Transverse colon (tissue), 4 donors: ENCODE data around the gene MLH3. TPM values are rescaled to one million over a fixed set of nuclear protein-coding genes. Genes with fewer than 3 reads are reported as not detected.

ENCODE experiments used
- DNase-seq: peaks from one replicate; pipeline ENCODE4 v3.0.0-alpha.2; 2019
- H3K27ac ChIP-seq, 4 donors: fragments of 200-600 bp; sonication (generic); 2 replicates each; pipeline ENCODE4 v1.5.1; 2016 to 2018; ENCODE audit warnings: inconsistent platforms in 4 of 4
- H3K27me3 ChIP-seq: fragments of 200-600 bp; sonication (generic); 2 replicates; pipeline ENCODE4 v1.5.1; 2017; ENCODE audit warnings: inconsistent platforms
- H3K36me3 ChIP-seq, 4 donors: fragments of 200-600 bp; sonication (generic); 2 replicates each; pipeline ENCODE4 v1.5.1; 2017 to 2019; ENCODE audit warnings: inconsistent platforms in 4 of 4
- H3K4me1 ChIP-seq, 4 donors: fragments of 200-600 bp; sonication (generic); 2 replicates each; pipeline ENCODE4 v1.5.1; 2017 to 2020; ENCODE audit warnings: inconsistent platforms in 4 of 4
- H3K4me3 ChIP-seq, 4 donors: fragments of 200-600 bp; sonication (generic); 1 replicate in 1 of 4; 2 replicates in 3 of 4; pipeline versions ENCODE4 v1.5.1 to v1.6.1; 2017 to 2019; ENCODE audit warnings: inconsistent platforms in 4 of 4
- H3K9me3 ChIP-seq, 2 donors: fragments of 200-600 bp; sonication (generic); 2 replicates each; pipeline ENCODE4 v1.5.1; 2017 to 2019; ENCODE audit warnings: inconsistent platforms in 2 of 2
- EP300 ChIP-seq: sonication (generic); formaldehyde crosslinking; IDR thresholded peaks from one replicate; pipeline ENCODE4 v1.6.1; 2017; ENCODE audit warnings: antibody characterized with exemption, low read depth
- POLR2A ChIP-seq: fragments of 450-650 bp; IDR thresholded peaks from one replicate; pipeline ENCODE4 v1.6.1; 2016; ENCODE audit warnings: antibody characterized with exemption, mild to moderate bottlenecking, moderate library complexity
- POLR2AphosphoS5 ChIP-seq, 3 donors: sonication (generic); formaldehyde crosslinking; IDR thresholded peaks; one replicate each; pipeline ENCODE4 v1.6.1; 2016; ENCODE audit warnings: antibody characterized with exemption in 3 of 3
- WGBS, 2 donors: methylation state at CpG; one replicate each; pipeline ENCODE4 v1.1.5; 2018; ENCODE audit warnings: low coverage in 1 of 2; 5-methylcytosine and 5-hydroxymethylcytosine counted together
- in situ Hi-C, 4 donors: fragments of 200-750 bp; cut with MboI; loops; one replicate each; pipeline versions ENCODE4 v1.15.0 to v1.15.1; 2017; ENCODE audit warnings: low sequenced_read_pairs in 3 of 4, low pct_ligation_motif_present in 1 of 4, low pct_unique_long_range_greater_than_20kb in 1 of 4
- intact Hi-C: fragments of 100-400 bp; cut with DNase I; formaldehyde crosslinking; loops from one replicate; pipeline ENCODE4 v1.15.1; 2023; ENCODE audit warnings: low total_unique reads
- total RNA-seq, 4 donors: library from RNA; depleted of rRNA; stranded (reverse); fragments of >200 nt; gene quantifications; one replicate each; pipeline ENCODE4 v1.1.0, GENCODE V29; 2016
- TF ChIP-seq, protein P1 (sequence below), 5 experiments: fragments of 200-600 bp in 3 of 5; fragments of 450-650 bp in 2 of 5; sonication (generic) in 3 of 5; IDR thresholded peaks; 1 replicate in 2 of 5; 2 replicates in 3 of 5; pipeline ENCODE4 v1.5.1; 2016 to 2017; ENCODE audit warnings: antibody characterized with exemption in 5 of 5, inconsistent platforms in 3 of 5, mild to moderate bottlenecking in 2 of 5, moderate library complexity in 1 of 5

MLH3 gene
- total RNA-seq, 4 donors from 2014 or later = 24.5 to 58.3 (median 42.5) TPM

DNA sequence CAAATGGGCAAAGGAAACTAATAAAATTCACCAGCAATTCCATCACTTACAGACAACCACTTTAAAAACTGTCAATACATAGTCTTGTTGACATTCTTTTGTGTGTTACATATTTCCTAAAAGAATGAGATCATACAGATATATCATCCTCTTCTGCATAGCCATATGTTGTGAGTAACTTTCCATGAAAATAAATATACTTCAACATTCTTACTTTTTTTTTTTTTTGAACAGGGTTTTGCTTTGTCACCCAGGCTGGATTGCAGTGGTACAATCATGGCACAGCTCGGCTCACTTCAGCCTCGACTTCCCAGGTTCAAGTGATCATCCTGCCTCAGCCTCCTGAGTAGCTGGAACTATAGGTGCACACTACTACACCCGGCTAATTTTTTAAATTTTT is 39.1 kb upstream of the MLH3 start:
- intact Hi-C loops = no loop called here
- Histone ChIP-seq H3K9me3 (no peaks in the 10 kb centered on the region), H3K4me3 (no peak overlapping the region), H3K4me1 (no peaks in the 10 kb centered on the region), H3K36me3 (peaks cover 0 to 60% (median 21%) of the 10 kb centered on the region in 4 donors), H3K27me3 (no peaks in the 10 kb centered on the region), H3K27ac (no peak overlapping the region)
- WGBS, 2 donors = 78% methylated on average over 3 of the region's 3 CpGs; no CpG with 5 or more reads in 1 of the 2 donors
- no peak for DNase-seq
- in situ Hi-C loops = loop anchor here in 2 of 4 donors (10.0 to 25.0 kb wide), 2 partner anchors 153 to 156 kb away; no protein-coding TSS in a partner anchor
- TF ChIP-seq POLR2AphosphoS5 (IDR thresholded peaks at IDR 0.05) = no peak
- TF ChIP-seq POLR2A = no peak
- TF ChIP-seq EP300 = no peak
- TF ChIP-seq, protein P1, sequence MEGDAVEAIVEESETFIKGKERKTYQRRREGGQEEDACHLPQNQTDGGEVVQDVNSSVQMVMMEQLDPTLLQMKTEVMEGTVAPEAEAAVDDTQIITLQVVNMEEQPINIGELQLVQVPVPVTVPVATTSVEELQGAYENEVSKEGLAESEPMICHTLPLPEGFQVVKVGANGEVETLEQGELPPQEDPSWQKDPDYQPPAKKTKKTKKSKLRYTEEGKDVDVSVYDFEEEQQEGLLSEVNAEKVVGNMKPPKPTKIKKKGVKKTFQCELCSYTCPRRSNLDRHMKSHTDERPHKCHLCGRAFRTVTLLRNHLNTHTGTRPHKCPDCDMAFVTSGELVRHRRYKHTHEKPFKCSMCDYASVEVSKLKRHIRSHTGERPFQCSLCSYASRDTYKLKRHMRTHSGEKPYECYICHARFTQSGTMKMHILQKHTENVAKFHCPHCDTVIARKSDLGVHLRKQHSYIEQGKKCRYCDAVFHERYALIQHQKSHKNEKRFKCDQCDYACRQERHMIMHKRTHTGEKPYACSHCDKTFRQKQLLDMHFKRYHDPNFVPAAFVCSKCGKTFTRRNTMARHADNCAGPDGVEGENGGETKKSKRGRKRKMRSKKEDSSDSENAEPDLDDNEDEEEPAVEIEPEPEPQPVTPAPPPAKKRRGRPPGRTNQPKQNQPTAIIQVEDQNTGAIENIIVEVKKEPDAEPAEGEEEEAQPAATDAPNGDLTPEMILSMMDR (IDR thresholded peaks at IDR 0.05) = no peak

DNA sequence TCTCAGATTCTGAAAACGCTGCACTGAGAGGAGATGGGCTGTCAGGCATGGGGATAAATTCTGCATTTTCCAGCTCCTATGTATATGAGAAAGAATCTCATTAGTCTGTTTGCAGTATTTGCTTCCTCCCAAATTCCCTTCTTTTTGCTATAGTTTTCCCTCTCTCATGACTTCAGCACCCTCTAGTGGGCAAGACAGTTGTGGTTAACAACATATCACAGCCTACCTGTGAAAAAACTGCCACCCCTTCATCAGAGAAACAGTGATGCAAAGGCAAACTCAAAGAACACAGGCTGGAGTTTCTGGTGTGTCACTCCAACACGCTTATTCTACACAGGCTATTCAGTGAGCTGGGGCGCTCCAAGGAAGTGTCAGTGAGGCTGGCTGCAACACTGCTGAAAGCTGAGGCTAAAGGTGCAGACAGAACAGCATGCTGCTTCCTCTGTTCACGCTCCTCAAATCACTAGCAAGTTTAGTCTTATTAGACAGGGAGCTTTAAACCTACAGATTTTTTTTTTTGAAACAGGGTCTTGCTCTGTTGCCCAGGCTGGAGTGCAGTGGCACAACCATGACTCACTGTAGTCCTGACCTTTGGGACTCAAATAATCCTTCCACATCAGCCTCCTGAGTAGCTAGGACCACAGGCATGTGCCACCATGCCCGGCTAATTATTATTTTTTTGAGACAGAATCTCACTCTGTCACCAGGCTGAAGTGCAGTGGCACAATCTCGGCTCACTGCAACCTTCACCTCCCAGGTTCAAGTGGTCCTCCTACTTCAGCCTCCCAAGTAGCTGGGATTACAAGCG is 37.5 kb upstream of the MLH3 start:
- TF ChIP-seq POLR2AphosphoS5 (IDR thresholded peaks at IDR 0.05) (no peak), EP300 (no peak)
- TF ChIP-seq, protein P1 (IDR thresholded peaks at IDR 0.05) = peak; percentile 73 to 77 (median 74)
- intact Hi-C loops = loop anchor here (5.0 kb wide), 1 partner anchor 141 kb away; no protein-coding TSS in a partner anchor
- Histone ChIP-seq H3K27ac (no peak overlapping the region), H3K9me3 (no peaks in the 10 kb centered on the region), H3K36me3 (peaks cover 0 to 49% (median 13%) of the 10 kb centered on the region in 4 donors), H3K4me3 (no peak overlapping the region), H3K4me1 (no peaks in the 10 kb centered on the region), H3K27me3 (no peaks in the 10 kb centered on the region)
- in situ Hi-C loops = loop anchor here in 3 of 4 donors (10.0 to 25.0 kb wide), 3 partner anchors 134 to 151 kb away; partner anchors contain the start of gene PGF (in 1 of the 3)
- 39 to 72% methylated on average over 3 to 7 of the region's 7 CpGs for WGBS, 2 donors
- DNase-seq = peak; percentile 35

DNA sequence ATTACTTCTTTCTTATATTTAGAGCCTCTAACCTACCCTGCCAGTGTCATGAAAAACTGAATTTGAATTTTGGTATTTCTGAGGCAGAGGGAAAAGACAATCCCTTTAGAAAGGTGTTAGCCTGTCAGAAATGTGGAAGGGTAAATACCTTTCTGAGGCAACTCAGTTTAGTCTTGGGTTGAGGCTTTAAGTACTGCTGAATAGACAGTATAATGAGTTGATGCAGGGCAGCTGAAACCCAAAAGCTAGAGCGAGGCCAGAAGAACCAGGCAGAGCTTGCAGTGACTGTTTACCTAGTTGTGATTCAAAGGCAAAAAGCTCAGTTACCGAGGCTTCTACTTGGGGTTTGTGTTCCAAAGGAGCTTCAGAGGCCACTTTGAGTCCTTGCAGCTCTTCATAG is 36.9 kb upstream of the MLH3 start:
- in situ Hi-C loops (loop anchor here in 3 of 4 donors (10.0 to 25.0 kb wide), 3 partner anchors 133 to 151 kb away; partner anchors contain the start of gene PGF (in 1 of the 3)), intact Hi-C loops (loop anchor here (5.0 kb wide), 1 partner anchor 141 kb away; no protein-coding TSS in a partner anchor)
- Histone ChIP-seq H3K4me1 (no peaks in the 10 kb centered on the region), H3K4me3 (no peak overlapping the region), H3K36me3 (peaks cover 0 to 48% (median 11%) of the 10 kb centered on the region in 4 donors), H3K27me3 (no peaks in the 10 kb centered on the region), H3K9me3 (no peaks in the 10 kb centered on the region), H3K27ac (no peak overlapping the region)
- DNase-seq = no peak
- WGBS, 2 donors = 87 to 100% methylated on average over 1 to 2 of the region's 2 CpGs
- no peak for TF ChIP-seq POLR2AphosphoS5 (IDR thresholded peaks at IDR 0.05)
- TF ChIP-seq, protein P1 (IDR thresholded peaks at IDR 0.05) = no peak
- no peak for TF ChIP-seq EP300
- no peak for TF ChIP-seq POLR2A

DNA sequence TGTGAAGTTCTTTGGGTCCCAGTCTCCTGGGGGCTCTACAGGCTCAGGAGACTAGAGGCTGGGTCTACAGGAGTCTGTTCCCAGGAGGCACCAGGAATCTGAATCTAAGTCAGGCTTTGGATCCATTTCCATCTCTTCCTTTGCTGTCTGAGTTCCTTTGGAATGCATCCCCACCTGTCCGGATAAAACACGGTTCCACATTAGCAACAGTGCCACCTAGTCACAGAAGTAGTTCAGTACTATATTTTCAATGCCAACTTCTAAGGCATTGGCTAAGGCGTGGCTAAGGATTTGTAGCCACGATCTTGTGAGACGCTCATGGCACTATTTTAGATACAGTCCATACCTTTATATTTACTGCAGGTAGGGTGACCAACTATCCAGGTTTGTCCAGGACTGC is 33.2 kb upstream of the MLH3 start:
- peak; percentile 24 for DNase-seq
- peaks cover 0 to 43% (median 11%) of the 10 kb centered on the region in 4 donors for H3K36me3 ChIP-seq
- H3K9me3 ChIP-seq = no peaks in the 10 kb centered on the region
- in situ Hi-C loops = loop anchor here in 3 of 4 donors (10.0 to 25.0 kb wide), 3 partner anchors 130 to 147 kb away; partner anchors contain the start of gene PGF (in 1 of the 3)
- H3K4me1 ChIP-seq = peaks cover 0 to 11% (median 0%) of the 10 kb centered on the region in 4 donors
- intact Hi-C loops = no loop called here
- no peak overlapping the region for H3K27ac ChIP-seq
- WGBS, 2 donors = 58% methylated on average over 5 of the region's 5 CpGs; no CpG with 5 or more reads in 1 of the 2 donors
- TF ChIP-seq, protein P1 (IDR thresholded peaks at IDR 0.05) = peak in 3 of 5 experiments; percentile 30 to 51 (median 34)
- TF ChIP-seq POLR2AphosphoS5 (IDR thresholded peaks at IDR 0.05) = no peak
- H3K27me3 ChIP-seq = no peaks in the 10 kb centered on the region
- H3K4me3 ChIP-seq = no peak overlapping the region
